ENCODE results near the gene CDKL2.
"Not testable (repeated sequence)": the region's sequence is repeated elsewhere in the genome, so short reads cannot be mapped to it uniquely, and the experiment has no call there.

CDKL2 gene

DNA sequence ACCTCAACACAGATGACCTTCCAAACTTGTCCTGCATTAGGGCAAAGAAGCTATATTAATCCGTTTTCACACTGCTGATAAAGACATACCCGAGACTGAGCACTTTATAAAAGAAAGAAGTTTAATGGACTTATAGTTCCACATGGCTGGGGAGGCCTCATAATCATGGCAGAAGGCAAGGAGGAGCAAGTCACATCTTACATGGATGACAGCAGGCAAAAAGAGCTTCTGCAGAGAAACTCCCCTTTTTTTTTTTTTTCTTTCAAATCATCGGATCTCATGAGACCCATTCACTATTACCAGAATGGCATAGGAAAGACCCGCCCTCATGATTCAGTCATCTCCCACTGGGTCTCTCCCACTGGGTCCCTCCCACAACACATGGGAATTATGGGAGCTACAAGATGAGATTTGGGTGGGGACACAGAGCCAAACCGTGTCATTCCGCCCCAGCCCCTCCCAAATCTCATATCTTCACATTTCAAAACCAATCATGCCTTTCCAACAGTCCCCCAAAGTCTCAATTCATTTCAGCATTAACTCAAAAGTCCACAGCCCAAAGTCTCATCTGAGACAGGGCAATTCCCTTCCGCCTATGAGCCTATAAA lies 98.7 kb downstream of the CDKL2 start:
- peaks cover 62% of the 10 kb centered on the region for H3K36me3 ChIP-seq (ENCODE audit: insufficient read depth, low read length)
- not testable (repeated sequence) for H4K20me1 ChIP-seq (ENCODE audit: insufficient read depth, low read length); H2AFZ ChIP-seq (ENCODE audit: low read depth, low read length); H3K4me1 ChIP-seq (ENCODE audit: insufficient read depth, low read length); H3K27ac ChIP-seq (ENCODE audit: low read length); H3K9ac ChIP-seq (ENCODE audit: low read depth, low read length); H3K4me2 ChIP-seq (ENCODE audit: insufficient read depth, low read length); H3K9me3 ChIP-seq (ENCODE audit: insufficient read depth, low read length, severe bottlenecking); H3K27me3 ChIP-seq (ENCODE audit: insufficient read depth, low read length, poor library complexity); DNase-seq; H3K79me2 ChIP-seq (ENCODE audit: insufficient read depth, low read length); H3K4me3 ChIP-seq (ENCODE audit: low read depth in 1 of 2, low read length in 2 of 2); ATAC-seq (ENCODE audit: insufficient read depth, low read depth)

DNA sequence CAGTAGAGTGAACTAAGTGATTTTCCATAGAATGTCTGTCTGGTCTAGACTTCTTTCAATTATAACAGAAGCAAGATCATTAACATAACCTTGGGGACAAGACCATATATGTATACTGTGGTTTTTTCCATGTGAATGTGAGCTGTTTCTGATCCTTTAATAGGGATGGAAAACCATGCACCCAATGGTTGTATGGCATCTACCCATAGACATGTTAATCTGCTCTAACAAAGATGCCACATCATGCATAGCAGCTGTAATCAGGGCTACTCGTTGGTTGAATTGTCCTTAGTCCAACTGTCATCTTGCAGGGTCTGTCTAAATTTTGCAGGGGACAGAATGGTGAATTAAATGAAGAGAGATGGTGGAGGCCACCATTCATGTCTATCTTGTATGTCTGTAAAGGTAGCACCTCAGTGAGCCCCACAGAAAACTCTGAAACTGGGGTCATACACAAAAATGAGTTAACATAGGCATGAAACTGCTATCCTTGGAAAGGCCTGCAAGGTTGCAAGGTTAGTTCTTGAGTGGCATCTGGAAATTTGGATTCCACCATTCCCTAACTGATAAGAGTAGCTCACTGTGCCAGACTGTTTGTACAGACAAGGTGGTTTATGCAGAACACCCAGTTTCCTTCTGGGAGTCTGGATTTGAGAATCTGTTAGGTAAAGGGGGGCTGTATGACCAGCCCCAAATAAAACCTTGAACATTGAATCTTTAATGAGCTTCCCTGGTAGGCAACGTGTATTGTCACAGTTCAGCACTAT lies 99.6 kb downstream of the CDKL2 start:
- Histone ChIP-seq H3K27me3 (ENCODE audit: insufficient read depth, low read length, poor library complexity) (no peaks in the 10 kb centered on the region), H3K4me3 (ENCODE audit: low read depth in 1 of 2, low read length in 2 of 2) (no peak overlapping the region), H3K27ac (ENCODE audit: low read length) (no peak overlapping the region), H3K36me3 (ENCODE audit: insufficient read depth, low read length) (peaks cover 68% of the 10 kb centered on the region), H3K4me1 (ENCODE audit: insufficient read depth, low read length) (no peaks in the 10 kb centered on the region), H3K9me3 (ENCODE audit: insufficient read depth, low read length, severe bottlenecking) (peaks cover 7% of the 10 kb centered on the region), H3K4me2 (ENCODE audit: insufficient read depth, low read length) (no peak overlapping the region), H2AFZ (ENCODE audit: low read depth, low read length) (no peak overlapping the region), H3K79me2 (ENCODE audit: insufficient read depth, low read length) (no peaks in the 10 kb centered on the region), H4K20me1 (ENCODE audit: insufficient read depth, low read length) (no peaks in the 10 kb centered on the region), H3K9ac (ENCODE audit: low read depth, low read length) (no peak overlapping the region)
- no peak for TF ChIP-seq EZH2 (IDR thresholded peaks at IDR 0.05; ENCODE audit: borderline replicate concordance, low read depth, low read length, severe bottlenecking)
- DNase-seq: no peak
- ATAC-seq (ENCODE audit: insufficient read depth, low read depth): no peak
